Measurements from ENCODE around the gene PMM1.
"Not testable (repeated sequence)": the region's sequence is repeated elsewhere in the genome, so short reads cannot be mapped to it uniquely, and the experiment has no call there.

Gene PMM1

DNA sequence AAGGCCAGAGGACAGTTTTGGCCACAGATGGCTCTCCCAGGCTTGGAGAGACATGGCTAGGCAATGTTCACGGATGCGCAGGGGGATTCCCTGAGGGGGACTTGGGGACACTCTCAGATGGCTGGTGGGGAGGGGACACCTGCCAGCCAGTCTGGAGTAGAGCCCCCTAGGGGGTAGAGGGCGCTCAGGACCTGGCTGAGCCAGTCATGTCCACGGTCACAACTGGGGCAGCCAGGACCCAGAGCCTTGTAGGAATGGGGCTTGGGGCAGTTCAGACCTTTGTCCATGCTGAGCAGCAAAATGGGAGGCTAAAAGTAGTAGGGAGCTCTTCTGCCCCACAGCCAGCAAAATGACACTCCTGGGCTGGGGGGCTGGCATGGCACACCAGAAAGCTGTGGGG is 27.2 kb downstream of the PMM1 start:
- DNase-seq: no peak

DNA sequence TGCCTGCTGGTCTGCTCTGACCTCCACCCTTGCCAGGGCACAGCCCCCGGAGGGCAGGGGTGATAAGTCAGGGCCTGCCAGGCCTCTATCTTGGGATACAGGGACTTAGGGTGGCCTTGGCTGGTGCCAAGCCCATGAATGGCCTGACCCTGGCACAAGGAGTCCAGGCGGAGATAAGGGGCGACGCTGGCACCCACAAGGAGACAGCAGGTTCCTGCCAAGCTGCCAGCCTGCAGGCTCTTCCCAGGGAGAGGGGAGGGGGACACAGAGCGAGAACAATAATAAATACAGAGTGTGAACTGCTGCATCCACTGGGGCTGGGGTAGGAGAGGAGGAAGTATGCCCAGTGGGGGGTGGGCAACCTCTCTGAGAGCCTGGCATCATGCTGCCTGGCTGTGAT is 27.9 kb downstream of the PMM1 start:
- DNase-seq: no peak

DNA sequence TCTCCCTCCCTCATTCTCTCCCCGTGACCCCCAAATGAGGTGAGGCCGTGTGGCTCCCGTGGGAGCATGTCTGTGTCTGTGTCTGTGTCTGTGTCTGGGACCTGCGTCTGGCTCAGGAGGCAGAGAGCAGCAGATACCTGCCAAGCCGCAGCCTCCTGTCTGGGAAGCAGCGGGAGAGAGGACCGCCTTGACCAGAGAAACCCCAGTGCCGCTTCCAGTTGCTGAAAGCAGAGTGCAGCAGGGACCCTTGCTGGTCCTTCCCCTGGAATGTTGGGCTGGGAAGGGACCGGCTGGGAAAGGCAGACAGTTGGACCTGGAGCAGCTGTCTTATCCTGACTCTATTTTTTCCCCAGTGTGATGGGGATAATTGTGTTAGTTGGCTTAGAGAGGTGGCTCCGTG is 28.3 kb downstream of the PMM1 start:
- no peak for DNase-seq

DNA sequence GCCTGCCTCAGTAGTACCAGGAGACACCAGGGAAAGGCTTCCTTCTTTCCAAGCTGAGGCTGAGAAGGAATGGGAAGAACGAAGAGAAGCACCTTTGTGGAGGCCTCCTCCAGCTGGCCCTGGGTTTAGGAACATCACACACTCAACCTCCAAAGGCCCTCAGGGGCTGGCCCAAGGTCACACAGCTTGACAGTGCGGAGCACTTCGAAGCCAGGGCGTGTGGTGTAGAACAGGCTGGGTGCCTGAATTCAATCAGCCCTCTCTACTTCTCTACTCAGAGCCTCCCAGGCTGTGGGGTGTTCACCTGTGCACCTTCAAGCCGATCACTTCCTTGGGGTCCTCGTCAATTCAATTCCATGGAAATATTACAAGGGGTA is 29.6 kb downstream of the PMM1 start:
- no peak for DNase-seq

DNA sequence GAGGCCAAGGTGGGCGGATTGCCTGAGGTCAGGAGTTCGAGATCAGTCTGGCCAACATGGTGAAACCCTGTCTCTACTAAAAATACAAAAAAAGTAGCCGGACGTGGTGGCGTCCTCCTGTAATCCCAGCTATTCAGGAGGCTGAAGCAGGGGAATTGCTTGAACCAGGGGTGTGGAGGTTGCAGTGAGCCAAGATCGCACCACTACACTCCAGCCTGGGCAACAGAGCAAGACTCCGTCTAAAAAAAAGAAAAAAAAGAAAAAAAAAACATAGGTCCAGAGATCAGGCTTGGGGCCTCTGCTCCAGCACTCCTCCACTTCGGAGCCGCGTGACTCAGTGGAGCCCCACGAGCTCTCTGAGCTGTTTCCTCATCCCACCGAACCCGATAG is 31.4 kb downstream of the PMM1 start:
- not testable (repeated sequence) for DNase-seq

DNA sequence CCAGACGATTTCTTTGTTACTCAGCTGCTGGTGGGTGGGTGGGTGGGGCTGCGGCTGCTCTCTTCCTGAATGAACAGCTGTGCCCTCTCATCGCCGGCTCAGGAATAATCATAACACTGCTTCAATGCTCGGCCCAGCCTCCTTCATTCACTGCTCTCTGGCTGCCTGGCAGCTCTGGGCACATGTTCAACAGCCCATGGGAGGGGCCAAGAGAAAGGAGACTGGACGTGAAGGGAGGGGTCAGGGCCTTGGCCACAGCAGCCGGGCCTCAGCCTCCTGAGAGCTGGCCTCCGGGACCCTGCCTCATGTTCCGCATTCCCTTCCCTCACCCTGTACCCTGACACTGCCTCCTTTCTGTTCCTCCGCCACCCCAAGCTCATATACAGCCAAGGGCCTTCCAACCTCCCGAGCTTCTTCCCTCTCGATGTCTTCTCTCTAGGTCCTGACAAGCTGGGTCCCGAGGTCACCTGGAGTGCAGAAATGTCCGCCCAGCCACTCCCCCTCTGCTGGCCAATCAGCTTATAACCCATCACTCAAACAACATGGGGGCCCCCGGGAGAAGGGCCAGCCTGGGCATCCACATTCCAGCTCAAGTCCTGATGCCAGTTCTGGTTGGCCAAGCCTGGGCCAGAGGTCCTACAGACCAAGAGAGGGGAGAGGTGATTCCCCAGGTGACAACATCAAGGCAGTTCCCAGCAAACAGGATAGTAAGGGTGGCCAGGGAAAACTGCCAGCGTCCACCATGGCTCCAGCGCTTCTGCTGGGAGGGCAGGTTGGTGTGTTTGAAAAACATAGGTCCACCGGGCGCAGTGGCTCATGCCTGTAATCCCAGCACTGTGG is 32.0 kb downstream of the PMM1 start:
- DNase-seq: no peak

DNA sequence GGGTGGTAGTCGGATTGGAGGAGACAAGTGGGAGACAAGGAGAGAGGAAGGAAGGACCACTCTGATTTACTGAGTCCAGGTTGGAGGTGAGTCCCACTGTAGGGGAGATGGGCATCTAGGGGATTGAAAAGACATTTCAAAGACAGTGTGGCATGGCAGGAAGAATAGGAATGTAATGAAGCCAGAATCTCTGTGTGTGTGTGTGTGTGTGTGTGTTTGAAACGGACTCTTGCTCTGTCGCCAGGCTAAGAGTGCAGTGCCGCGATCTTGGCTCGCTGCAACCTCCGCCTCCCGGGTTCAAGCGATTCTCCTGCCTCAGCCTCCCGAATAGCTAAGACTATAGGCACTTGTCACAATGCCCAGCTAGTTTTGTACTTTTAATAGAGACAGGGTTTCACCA is 33.1 kb downstream of the PMM1 start:
- DNase-seq: no peak

DNA sequence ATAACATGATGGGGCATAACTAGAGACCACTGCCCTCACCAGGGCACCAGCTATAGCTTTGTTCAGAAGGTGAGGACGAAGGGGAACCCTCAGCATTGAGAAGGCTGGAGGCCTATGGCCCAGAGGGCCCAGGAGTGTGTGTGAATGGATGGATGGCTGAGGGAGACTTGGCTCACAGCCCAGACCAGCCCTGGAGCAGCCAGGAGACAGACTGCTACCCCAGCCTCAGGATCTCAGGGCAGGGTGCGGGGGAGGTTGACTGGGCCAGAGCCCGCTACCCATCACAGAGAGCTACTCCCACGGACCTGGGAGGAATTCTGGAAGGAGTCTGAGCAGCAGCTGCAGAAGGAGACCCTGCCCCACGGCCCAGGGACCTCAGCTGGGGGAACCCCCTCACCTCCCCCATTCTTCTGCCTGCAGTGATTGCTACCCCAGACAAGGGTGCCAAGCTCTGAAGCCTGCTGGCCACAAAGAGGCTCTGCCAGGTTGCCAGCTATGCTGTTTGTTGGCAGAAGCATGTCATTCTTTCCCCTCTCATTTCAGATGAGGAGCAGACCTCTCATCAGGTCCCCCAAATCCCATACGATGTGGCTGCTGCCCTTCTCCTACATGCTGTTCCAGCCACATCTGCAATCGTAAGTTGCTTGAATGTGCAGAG is 34.2 kb downstream of the PMM1 start:
- DNase-seq: no peak

DNA sequence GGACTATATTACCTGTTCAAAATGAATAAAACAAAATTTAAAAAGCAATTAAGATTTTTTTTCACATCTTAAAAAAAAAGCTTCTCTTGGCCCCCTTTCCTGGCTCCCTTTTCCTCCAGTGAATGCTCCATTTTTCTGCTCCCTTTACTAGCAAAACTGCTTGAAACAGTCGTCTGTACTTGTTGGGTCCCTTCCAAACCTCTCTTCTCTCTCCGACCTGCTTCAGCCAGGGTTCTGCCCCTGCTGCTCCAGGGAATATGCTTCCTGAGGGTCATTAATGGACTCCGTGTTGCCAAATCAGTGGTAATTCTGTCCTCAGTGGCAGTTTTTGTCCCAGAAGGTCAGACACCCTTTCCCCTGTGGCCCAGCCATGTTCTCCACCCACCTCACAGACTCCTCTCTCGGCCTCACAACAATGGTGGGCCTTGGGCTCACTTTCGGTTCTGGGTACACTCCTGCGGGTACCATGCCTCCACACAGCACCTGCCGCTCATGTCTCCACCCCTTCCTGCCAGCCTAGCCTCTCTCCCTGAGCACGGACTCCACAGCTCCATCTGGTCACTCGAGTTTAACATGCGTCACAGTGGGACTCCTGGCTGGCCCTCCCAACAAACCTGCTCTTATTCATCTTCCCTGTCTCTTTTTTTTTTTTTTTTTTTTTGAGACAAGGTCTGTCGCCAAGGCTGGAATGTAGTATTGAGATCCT is 37.6 kb downstream of the PMM1 start:
- no peak for DNase-seq

DNA sequence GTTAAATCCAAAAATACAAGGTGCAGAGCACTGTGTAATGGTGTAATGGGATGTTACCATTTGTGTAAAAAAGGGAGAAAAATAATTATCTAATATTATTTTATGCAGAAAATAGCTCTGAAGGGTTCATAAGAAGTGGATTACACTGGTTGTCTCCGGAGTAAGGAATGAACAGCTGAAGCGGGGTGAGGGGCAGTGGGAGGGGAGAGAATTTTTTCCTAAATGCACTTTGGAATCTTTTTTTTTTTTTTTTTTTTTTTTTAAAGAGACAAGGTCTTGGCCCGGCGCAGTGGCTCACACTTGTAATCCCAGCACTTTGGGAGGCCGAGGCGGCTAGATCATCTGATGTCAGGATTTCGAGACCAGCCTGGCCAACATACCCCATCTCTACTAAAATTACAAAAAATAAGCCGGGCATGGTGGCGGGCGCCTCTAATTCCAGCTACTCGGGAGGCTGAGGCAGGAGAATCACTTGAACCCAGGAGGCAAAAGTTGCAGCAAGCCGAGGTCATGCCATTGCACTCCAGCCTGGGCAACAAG is 38.6 kb downstream of the PMM1 start:
- no peak for DNase-seq

DNA sequence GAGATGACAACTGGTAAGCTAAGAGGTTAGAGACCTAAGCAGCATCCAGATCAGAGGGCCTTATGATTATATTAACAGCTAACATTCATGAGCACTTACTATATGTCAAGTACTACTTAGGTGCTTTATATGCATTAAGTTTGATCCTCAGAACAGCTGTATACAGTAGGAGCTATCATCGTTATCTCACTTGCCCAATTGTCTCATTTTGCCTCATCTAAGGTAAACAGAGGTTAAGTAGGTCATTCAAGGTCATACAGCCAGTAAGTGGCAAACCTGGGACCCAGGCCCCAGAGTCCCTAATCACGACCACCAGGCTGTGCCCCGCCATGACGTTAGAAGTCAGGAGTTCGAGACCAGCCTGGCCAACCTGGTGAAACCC is 40.8 kb downstream of the PMM1 start:
- no peak for DNase-seq

DNA sequence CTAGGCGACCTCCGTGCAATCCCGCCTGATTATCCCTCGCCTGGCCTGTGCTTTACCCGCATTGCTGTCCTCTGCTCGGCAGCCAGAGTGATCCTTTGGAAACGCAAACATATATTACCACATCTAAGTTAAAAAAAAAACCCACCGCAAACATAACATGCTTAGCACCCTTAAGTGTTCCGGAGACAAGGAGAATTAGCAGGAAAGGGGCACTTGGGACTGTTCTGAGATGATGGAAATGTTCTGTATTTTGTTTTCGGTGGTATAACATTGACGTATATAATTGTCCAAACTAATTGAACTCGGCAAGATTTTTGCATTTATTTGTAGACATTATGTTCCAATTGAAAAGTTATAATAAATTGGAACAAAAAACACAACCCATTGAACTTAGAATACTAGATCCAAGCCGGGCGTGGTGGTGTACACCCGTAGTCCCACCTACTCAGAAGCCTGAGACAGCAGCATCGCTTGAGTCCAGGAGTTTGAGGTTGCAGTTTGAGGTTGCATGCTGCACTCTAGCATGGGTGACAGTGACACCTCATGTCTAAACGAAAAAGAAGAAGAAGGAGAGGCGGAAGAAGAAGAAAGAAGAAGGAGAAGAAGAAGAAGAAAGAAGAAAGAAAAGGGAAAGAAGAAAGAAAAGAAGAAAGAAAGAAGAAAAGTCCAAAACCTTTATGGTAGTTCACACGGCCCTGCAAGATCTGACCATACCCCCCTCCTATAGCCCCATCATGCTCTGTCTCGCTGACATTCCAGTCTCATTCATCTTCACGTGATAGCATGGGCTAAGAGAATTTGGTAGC is 44.8 kb downstream of the PMM1 start:
- no peak for DNase-seq

DNA sequence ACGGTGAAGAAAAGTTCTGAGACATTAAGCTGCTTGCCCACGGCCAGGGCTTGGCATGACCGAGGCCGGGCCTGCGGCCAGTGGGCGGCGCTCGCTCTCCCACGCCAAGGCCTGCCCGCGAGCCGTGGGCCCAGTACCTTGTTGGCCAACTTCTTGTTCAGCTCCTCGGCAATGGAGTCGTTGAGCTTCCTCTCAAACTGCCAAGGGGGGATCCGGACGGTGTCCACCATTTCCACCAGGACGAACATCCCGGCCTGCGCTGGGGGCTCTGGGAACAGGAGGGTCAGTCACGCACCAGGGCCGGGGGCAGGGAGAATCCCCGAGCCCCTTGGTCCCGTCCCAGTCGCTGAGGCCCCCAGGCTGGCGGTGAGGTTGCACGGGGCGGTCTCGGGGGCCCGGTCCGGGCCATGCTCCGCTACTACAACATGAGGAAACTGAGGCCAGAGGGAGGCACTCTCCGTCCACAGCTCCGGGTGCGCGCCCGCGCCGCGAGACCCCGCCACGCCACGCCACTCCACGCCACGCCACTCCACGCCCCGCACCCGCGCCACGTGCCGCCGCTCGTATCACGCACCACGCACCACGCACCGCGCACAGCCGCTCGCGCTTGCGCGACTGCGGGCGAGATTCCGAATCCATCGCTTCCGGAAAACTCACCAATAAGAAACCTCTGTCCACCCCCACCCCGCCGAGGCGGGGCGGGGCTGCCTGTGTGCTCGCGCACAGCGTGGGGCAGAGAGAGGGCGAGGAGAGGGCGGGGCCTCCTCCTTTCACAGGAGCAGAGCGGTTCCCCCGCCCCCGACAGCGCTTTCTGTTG is 45.6 kb downstream of the PMM1 start, which contains the start of gene POLR3H:
Gene POLR3H (minus strand): TSS at position 617 of the 817 bp plus-strand sequence. CDS start 369 bp downstream, at position 248.
- DNase-seq: peak; percentile 89

DNA sequence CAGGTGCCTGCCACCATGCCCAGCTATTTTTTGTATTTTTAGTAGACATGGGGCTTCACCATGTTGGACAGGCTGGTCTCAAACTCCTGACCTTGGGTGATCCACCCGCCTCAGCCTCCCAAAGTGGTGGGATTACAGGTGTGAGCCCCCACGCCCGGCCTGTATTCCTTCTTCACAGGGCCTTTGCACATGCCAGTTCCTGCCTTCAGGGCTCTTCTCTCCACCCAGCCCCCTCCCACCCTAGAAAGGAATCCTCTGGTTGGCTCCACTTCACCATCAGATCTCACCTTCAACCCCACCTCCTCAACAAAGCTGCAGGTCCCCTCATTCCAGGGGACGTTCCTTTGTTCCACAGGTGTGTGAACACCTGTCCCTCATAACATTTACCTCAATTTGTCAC is 47.4 kb downstream of the PMM1 start:
- no peak for DNase-seq

DNA sequence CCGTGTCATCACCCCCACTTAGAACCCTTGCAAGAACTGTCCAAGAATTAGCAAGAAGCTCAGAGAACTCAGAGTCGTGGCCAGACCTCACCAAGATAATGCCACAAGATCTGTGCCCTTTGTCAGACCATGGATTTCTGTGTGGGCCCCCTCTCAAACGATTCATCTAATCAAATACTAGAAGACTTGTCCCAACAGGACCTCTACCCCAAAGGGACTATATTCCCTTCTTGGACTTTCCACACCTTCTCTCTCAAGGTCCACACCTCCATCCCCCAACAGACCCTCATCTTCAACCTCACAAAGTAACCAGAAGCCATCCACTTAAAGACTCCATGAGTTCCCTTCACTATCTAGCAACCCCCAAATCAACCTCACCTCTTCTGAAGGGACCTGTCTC is 48.2 kb downstream of the PMM1 start:
- no peak for DNase-seq

DNA sequence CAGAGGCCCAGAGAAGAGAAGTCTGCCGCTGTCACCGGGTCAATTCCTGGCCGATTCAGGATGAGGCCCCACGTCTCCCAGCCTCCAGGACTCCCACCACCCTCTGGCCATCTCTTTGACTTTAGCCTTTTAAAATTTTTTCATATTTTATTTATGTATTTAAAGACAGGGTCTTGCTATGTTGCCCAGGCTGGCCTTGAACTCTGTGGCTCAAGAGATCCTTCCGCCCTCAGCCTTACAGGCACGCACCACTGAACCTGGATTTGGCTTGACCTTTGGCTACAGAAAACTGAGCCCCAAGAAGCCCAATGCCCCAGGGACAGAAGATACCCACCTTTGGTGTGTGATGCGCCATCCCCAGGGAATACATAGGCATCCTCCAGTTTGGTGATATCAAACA is 49.3 kb downstream of the PMM1 start:
- DNase-seq: no peak

DNA sequence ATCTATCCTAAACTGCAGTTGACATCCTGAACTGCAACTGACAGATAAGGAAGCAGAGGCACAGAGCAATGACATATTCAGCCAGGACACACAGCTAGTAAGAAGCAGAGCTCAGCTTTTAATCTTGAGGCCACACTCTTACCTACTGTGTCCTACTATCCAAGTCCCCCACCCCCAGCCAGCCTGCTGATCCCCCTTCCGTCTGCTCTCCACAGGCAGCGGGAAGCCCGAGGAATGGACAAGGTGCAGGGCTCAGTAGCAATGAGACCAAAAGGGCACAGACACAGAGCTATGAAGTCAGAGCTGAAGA is 49.7 kb downstream of the PMM1 start:
- no peak for DNase-seq

DNA sequence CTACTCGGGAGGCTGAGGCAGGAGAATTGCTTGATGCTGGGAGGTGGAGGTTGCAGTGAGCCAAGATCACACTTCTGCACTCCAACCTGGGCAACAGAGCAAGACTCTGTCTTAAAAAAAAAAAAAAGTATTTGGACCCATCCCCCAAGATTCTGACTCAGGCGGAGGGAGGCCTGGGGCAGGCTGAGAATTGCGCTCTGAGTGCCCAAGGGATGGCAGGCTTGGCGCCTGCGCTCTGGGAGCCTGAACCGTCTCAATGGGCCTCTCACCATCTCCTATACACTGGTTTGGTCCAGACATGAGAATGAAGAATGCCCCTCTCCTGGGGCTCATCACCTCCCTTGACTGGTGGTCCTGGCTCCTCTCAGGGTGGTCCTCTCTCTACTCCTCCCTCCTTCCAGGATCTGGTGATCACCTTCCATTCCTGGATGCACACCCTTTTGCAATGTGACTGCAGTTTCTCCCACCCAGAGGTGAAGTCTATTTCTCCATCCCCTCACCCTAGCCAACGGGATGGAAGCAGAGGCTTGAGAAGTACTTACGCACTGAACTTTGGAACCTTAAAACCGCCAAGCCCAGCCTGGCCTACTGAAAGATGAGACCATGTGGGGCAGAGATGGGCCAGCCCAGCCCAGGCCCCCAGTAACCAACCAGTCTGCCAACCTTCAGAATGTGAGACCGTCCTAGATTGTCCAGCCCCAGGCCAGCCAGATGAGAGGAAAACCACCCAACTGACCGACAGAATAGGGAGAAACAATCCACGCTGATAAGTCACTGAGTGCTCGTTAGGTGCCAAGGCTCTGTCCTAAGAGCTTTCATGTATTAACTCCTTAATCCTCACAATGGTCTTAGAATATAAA is 50.3 kb downstream of the PMM1 start:
- no peak for DNase-seq

DNA sequence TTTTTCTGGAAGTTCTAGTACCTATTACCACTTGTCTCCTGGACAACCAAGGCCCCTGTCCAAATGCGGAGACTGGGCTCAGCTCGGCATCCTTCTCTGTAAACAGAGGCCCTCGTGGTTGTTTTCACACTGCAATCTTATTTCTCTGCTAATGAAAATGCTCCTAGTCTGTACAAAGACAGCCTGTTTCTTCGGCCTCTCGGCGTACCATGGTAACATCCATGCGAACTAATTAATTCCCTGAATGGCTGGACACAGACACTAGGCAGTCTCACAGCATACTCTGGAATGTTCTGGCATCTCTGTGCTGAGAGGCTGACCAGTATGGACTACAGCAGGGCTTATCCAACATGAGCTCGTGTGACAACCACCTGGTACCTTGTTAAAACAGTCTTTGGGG is 51.1 kb downstream of the PMM1 start:
- DNase-seq: no peak

DNA sequence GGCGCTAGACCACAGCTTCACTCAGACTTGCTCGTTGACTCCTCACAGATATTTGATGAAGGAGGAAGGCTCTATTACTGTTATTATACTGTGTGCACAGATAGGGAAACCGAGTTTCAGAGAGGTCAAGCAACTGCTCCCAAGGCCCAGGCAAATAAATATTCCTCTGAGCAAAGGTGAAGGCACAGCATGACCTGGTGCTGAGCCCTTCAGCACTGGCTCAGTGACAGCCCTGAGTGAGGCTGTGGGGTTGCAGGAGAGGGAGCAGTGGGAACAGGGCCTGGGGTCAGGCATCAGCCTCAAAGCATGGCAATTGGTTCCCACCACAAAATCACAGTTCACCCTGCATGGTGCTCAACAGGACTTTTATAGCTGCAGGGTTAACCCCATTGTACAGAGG is 52.4 kb downstream of the PMM1 start:
- DNase-seq: no peak

DNA sequence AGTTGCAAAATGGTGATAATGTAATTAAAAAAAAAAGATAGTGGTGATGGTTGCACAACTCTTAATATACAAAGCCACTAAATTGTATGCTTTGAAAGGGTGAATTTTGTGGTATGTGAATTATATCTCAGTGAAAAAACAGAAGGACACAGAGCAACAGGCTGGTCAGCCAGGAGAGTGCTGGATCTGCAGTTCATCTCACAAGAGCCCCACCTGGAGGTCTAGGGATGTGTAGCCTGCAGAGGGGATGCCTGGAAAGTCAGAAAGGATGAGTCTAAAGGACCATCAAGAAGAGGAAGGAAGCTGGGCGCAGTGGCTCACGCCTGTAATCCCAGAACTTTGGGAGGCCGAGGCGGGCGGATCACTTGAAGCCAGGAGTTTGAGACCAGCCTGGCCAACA is 54.4 kb downstream of the PMM1 start:
- DNase-seq: no peak
